Upper lobe of left lung (tissue), 6 donors: ENCODE data around the gene ENOX1. TPM values are rescaled to one million over a fixed set of nuclear protein-coding genes. Genes with fewer than 3 reads are reported as not detected.
"Not testable (repeated sequence)": the region's sequence is repeated elsewhere in the genome, so short reads cannot be mapped to it uniquely, and the experiment has no call there.

ENCODE experiments used
- ATAC-seq, 2 donors: fragments of 200-7000 bp; cut with Tn5 transposase; one replicate each; pipeline ENCODE4 v1.9.1; 2022; ENCODE audit warnings: mild to moderate bottlenecking in 2 of 2, moderate library complexity in 2 of 2; ENCODE audit not compliant: low FRiP score in 2 of 2
- DNase-seq, 2 donors: peaks; one replicate each; pipeline ENCODE4 v3.0.0-alpha.2; 2019 to 2020
- H3K27ac ChIP-seq, 4 donors: fragments of 200-600 bp; sonication (generic); one replicate each; pipeline ENCODE4 v1.5.1; 2016 to 2019
- H3K27me3 ChIP-seq, 4 donors: fragments of 200-600 bp; sonication (generic); one replicate each; pipeline ENCODE4 v1.5.1; 2017 to 2019
- H3K36me3 ChIP-seq, 4 donors: fragments of 200-600 bp; sonication (generic); one replicate each; pipeline ENCODE4 v1.5.1; 2016 to 2019
- H3K4me1 ChIP-seq, 4 donors: fragments of 200-600 bp; sonication (generic); one replicate each; pipeline ENCODE4 v1.5.1; 2018 to 2019
- H3K4me3 ChIP-seq, 4 donors: fragments of 200-600 bp; sonication (generic); one replicate each; pipeline ENCODE4 v1.5.1; 2017 to 2019; ENCODE audit warnings: mild to moderate bottlenecking in 2 of 4, moderate library complexity in 1 of 4
- H3K9me3 ChIP-seq, 4 donors: fragments of 200-600 bp; sonication (generic); one replicate each; pipeline ENCODE4 v1.5.1; 2018 to 2019
- EP300 ChIP-seq, 4 donors: sonication (generic); formaldehyde crosslinking; IDR thresholded peaks; one replicate each; pipeline ENCODE4 v1.5.1; 2017; ENCODE audit warnings: antibody characterized with exemption in 4 of 4, control low read depth in 2 of 4
- POLR2A ChIP-seq, 4 donors: fragments of 450-650 bp; IDR thresholded peaks; one replicate each; pipeline ENCODE4 v1.5.1; 2016 to 2017; ENCODE audit warnings: antibody characterized with exemption in 4 of 4, mild to moderate bottlenecking in 2 of 4
- POLR2AphosphoS5 ChIP-seq, 2 donors: sonication (generic); formaldehyde crosslinking; IDR thresholded peaks; one replicate each; pipeline ENCODE4 v1.5.1; 2017; ENCODE audit warnings: antibody characterized with exemption in 2 of 2
- WGBS, 2 donors: methylation state at CpG; one replicate each; pipeline ENCODE4 v1.1.5; 2017 to 2018; 5-methylcytosine and 5-hydroxymethylcytosine counted together
- total RNA-seq, 6 donors: library from RNA; depleted of rRNA in 4 of 6; stranded (reverse); fragments of >200 nt in 4 of 6; gene quantifications; one replicate each; pipeline versions ENCODE4 v1.1.0 to v1.2.1, GENCODE V29; 2016 to 2021
- TF ChIP-seq, protein P1 (sequence below), 6 experiments: fragments of 450-650 bp in 4 of 6; fragments of 200-600 bp in 2 of 6; sonication (generic) in 2 of 6; IDR thresholded peaks; one replicate each; pipeline ENCODE4 v1.5.1; 2016 to 2019; ENCODE audit warnings: antibody characterized with exemption in 6 of 6
- donor health status: DM: no; HTN: no; CAD: no; lungs with moderate emphysema.
- donor health status: DM: no; HTN: yes; CAD: no; lungs with severe emphysema.

ENOX1 gene
- total RNA-seq, 6 donors from 2014 or later = 0.20 to 1.0 (median 0.46) TPM; not detected in 2

DNA sequence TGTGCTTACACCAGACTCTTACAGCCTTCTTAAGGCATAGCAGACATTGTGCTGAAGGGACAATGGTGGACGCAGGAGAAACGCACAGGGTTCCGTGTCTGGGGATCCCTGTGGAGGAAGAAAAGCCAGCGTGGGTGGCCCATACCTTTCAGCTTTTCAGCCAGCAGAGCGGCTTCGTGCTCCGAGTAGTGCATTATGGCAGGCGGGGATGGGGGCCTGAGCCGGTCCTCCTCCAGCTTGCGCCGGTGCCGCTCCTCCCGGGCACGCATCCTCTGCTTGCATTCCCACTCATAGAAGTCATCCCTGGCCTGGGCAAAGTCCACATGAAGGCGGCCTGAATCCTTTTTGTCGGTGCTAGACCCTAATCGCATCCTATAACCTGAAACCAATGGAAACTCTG, 431.0 kb downstream of the ENOX1 start:
- TF ChIP-seq, protein P1, sequence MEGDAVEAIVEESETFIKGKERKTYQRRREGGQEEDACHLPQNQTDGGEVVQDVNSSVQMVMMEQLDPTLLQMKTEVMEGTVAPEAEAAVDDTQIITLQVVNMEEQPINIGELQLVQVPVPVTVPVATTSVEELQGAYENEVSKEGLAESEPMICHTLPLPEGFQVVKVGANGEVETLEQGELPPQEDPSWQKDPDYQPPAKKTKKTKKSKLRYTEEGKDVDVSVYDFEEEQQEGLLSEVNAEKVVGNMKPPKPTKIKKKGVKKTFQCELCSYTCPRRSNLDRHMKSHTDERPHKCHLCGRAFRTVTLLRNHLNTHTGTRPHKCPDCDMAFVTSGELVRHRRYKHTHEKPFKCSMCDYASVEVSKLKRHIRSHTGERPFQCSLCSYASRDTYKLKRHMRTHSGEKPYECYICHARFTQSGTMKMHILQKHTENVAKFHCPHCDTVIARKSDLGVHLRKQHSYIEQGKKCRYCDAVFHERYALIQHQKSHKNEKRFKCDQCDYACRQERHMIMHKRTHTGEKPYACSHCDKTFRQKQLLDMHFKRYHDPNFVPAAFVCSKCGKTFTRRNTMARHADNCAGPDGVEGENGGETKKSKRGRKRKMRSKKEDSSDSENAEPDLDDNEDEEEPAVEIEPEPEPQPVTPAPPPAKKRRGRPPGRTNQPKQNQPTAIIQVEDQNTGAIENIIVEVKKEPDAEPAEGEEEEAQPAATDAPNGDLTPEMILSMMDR (IDR thresholded peaks at IDR 0.05) = no peak
- TF ChIP-seq EP300 (IDR thresholded peaks at IDR 0.05) (no peak), POLR2AphosphoS5 (IDR thresholded peaks at IDR 0.05) (no peak), POLR2A (IDR thresholded peaks at IDR 0.05) (no peak)
- H3K27me3 ChIP-seq = no peaks in the 10 kb centered on the region
- DNase-seq = peak in 1 of 2 donors; percentile 36
- H3K27ac ChIP-seq = no peak overlapping the region
- no peak for ATAC-seq
- no peaks in the 10 kb centered on the region for H3K9me3 ChIP-seq
- no peak overlapping the region for H3K4me3 ChIP-seq
- WGBS, 2 donors = 93 to 94% methylated on average over 10 to 17 of the region's 17 CpGs
- peaks cover 0 to 7% (median 0%) of the 10 kb centered on the region in 4 donors for H3K4me1 ChIP-seq
- no peaks in the 10 kb centered on the region for H3K36me3 ChIP-seq

DNA sequence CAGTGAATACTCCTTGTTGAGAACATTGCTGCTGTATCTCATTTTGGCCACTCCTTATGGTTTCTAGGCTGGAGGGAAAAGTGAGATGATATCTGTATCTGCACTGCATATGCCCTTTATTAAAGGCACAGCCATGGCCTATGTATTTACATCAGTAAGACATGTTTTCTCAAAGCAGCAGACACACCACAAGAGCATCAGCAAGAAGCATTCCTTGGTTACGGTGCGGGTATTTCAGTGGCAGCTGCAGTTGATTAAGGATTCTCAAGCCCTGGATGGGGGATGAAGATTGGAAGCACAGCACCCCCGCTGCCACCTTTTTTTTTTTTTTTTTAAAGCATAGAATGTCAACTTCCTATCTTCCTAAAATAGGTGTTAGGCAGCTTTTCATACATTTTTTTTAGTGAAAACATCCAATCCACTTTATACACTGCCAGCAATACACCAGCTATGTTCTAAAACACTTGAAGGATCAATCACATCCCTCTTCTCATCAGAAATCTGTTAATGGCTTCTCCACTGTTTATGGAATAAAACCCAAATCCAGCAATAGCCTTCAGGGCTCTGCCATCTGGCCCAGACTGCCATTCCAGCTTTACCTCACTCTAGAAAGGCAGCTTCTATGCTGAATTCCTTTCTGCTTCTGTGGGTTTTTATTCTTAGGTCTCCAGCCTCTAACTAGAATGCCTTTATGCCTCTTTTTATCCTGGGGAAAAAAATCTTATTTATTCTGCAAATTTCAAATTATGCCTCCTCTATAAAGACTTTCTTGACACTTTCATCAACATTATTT, 432.4 kb downstream of the ENOX1 start:
- H3K27ac ChIP-seq = no peak overlapping the region
- H3K36me3 ChIP-seq = no peaks in the 10 kb centered on the region
- WGBS, 2 donors = 96 to 97% methylated on average over 3 of the region's 3 CpGs
- H3K27me3 ChIP-seq = no peaks in the 10 kb centered on the region
- H3K9me3 ChIP-seq = no peaks in the 10 kb centered on the region
- peaks cover 0 to 7% (median 0%) of the 10 kb centered on the region in 4 donors for H3K4me1 ChIP-seq
- H3K4me3 ChIP-seq = no peak overlapping the region
- ATAC-seq (no peak), DNase-seq (no peak)
- TF ChIP-seq POLR2AphosphoS5 (IDR thresholded peaks at IDR 0.05) (no peak), POLR2A (IDR thresholded peaks at IDR 0.05) (no peak), EP300 (IDR thresholded peaks at IDR 0.05) (no peak)
- TF ChIP-seq, protein P1 (IDR thresholded peaks at IDR 0.05) = no peak

DNA sequence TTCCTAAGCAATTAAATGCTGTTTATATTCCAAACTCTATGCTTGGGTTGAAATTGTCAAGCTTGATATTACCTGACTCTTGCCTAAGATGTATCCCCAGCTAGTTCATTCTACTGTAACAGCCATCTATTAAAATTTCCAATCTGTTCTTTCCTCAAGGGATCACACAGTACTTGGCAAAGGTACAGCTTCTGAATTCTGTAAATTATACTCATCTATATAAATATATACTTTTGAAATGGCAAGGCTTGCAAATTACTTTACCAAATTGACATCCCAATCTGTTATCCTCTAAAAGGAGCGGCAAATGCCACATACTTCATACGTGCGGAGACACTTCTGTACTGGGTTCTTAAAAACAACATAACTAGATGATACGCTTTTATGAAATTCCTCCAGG, 433.1 kb downstream of the ENOX1 start:
- DNase-seq (no peak), ATAC-seq (no peak)
- TF ChIP-seq, protein P1 (IDR thresholded peaks at IDR 0.05) = no peak
- TF ChIP-seq EP300 (IDR thresholded peaks at IDR 0.05) (no peak), POLR2A (IDR thresholded peaks at IDR 0.05) (no peak), POLR2AphosphoS5 (IDR thresholded peaks at IDR 0.05) (no peak)
- Histone ChIP-seq H3K27ac (no peak overlapping the region), H3K27me3 (no peaks in the 10 kb centered on the region), H3K4me1 (peaks cover 0 to 7% (median 0%) of the 10 kb centered on the region in 4 donors), H3K36me3 (no peaks in the 10 kb centered on the region), H3K9me3 (no peaks in the 10 kb centered on the region), H3K4me3 (no peak overlapping the region)
- 96 to 97% methylated on average over 4 of the region's 4 CpGs for WGBS, 2 donors

DNA sequence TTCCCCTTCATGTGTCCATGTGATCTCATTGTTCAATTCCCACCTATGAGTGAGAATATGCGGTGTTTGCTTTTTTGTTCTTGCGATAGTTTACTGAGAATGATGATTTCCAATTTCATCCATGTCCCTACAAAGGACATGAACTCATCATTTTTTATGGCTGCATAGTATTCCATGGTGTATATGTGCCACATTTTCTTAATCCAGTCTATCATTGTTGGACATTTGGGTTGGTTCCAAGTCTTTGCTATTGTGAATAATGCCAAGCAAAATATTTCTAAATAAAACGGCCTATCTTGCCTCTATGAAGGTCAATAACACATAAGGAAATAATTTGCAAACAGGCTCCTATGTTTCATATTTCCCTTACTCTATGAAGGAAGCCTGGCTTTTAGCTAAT, 435.2 kb downstream of the ENOX1 start:
- not testable (repeated sequence) for H3K4me1 ChIP-seq, DNase-seq, H3K27ac ChIP-seq, H3K36me3 ChIP-seq, H3K9me3 ChIP-seq, H3K4me3 ChIP-seq, H3K27me3 ChIP-seq, ATAC-seq
- WGBS, 2 donors = 69 to 78% methylated on average over 1 to 2 of the region's 3 CpGs

DNA sequence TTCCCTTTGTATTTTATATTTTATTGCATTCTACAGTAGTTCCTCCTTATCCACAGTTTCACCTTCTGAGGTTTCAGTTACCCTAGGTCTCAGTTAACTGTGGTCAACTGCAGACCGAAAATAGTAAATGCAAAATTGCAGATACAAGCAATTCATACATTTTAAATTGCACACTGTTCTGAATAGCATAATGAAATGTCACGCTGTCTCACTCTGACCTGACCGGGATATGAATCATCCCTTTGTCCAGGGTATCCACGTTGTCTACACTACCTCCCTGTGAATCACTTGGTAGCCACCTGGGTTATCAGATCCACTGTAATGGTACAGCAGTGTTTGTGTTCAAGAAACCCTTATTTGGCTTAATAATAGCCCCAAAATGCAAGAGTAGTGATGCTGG, 438.4 kb downstream of the ENOX1 start:
- Histone ChIP-seq H3K27ac (no peak overlapping the region), H3K9me3 (no peaks in the 10 kb centered on the region), H3K4me1 (no peaks in the 10 kb centered on the region), H3K36me3 (no peaks in the 10 kb centered on the region), H3K27me3 (no peaks in the 10 kb centered on the region), H3K4me3 (no peak overlapping the region)
- WGBS, 2 donors = 67 to 84% methylated on average over 4 of the region's 4 CpGs
- no peak for ATAC-seq
- TF ChIP-seq POLR2AphosphoS5 (IDR thresholded peaks at IDR 0.05) = no peak
- TF ChIP-seq, protein P1 (IDR thresholded peaks at IDR 0.05) = no peak
- no peak for TF ChIP-seq EP300 (IDR thresholded peaks at IDR 0.05)
- no peak for TF ChIP-seq POLR2A (IDR thresholded peaks at IDR 0.05)
- no peak for DNase-seq
